Islet of Langerhans (tissue), 1 donor: ENCODE measurements around the gene KRT7.

ENCODE experiments used
- FAIRE-seq: peaks from one replicate; lab custom pipeline; 2011; peaks lifted over from hg19 to GRCh38; lab: Jason Lieb, UNC

KRT7 gene

GRCh38 chr12:52211716-52212585 is 21.1 kb upstream of the KRT7 start:
- FAIRE-seq: no peak

GRCh38 chr12:52212701-52213563 is 20.1 kb upstream of the KRT7 start:
- FAIRE-seq: no peak

- no peak for FAIRE-seq
These were observed 19.3 kb upstream of the KRT7 start for GRCh38 chr12:52213564-52214420.

- FAIRE-seq: no peak
These were observed 18.6 kb upstream of the KRT7 start for GRCh38 chr12:52214421-52214802.

- no peak for FAIRE-seq
These were observed 17.4 kb upstream of the KRT7 start for GRCh38 chr12:52215587-52216031.

GRCh38 chr12:52216100-52216499 is 16.9 kb upstream of the KRT7 start:
- no peak for FAIRE-seq

- FAIRE-seq: no peak
These were observed 16.2 kb upstream of the KRT7 start for GRCh38 chr12:52216807-52217206.

GRCh38 chr12:52217223-52217622 is 15.8 kb upstream of the KRT7 start:
- no peak for FAIRE-seq

GRCh38 chr12:52218001-52218400 is 15.0 kb upstream of the KRT7 start:
- no peak for FAIRE-seq

- FAIRE-seq: no peak
These were observed 12.6 kb upstream of the KRT7 start for GRCh38 chr12:52220477-52220876.

GRCh38 chr12:52221070-52221781 is 11.8 kb upstream of the KRT7 start:
- FAIRE-seq: no peak

GRCh38 chr12:52221912-52222457 is 11.1 kb upstream of the KRT7 start:
- FAIRE-seq: no peak

- FAIRE-seq: no peak
These were observed 10.4 kb upstream of the KRT7 start for GRCh38 chr12:52222692-52223091.

- FAIRE-seq: no peak
These were observed 9.5 kb upstream of the KRT7 start for GRCh38 chr12:52223406-52224039.

GRCh38 chr12:52224151-52224550 is 8.9 kb upstream of the KRT7 start:
- FAIRE-seq: no peak

GRCh38 chr12:52225752-52226151 is 7.3 kb upstream of the KRT7 start:
- no peak for FAIRE-seq

GRCh38 chr12:52226446-52226845 is 6.6 kb upstream of the KRT7 start:
- no peak for FAIRE-seq

- FAIRE-seq: no peak
These were observed 5.4 kb upstream of the KRT7 start for GRCh38 chr12:52227606-52228166.

- no peak for FAIRE-seq
These were observed 4.7 kb upstream of the KRT7 start for GRCh38 chr12:52228366-52228765.

GRCh38 chr12:52228931-52229330 is 4.1 kb upstream of the KRT7 start:
- no peak for FAIRE-seq
